HCT116 (cell line): Measurements from ENCODE around the gene DDA1. TPM values are rescaled to one million over a fixed set of nuclear protein-coding genes. Genes with fewer than 3 reads are reported as not detected.

Experiments
- ATAC-seq: fragments of 200-7000 bp; cut with Tn5 transposase; 2 replicates; pipeline ENCODE4 v1.9.1; 2020; ENCODE audit warnings: mild to moderate bottlenecking, moderate library complexity
- Bru-seq: library from RNA; stranded (reverse); fragments of 400-500 nt; gene quantifications from one replicate; lab custom pipeline; 2021; lab: Mats Ljungman, UMichigan
- BruChase-seq, 2 experiments: library from RNA; stranded (reverse); fragments of 400-500 nt; gene quantifications; one replicate each; lab custom pipeline; 2021; lab: Mats Ljungman, UMichigan
- BruUV-seq: library from RNA; stranded (reverse); fragments of 400-500 nt; replicated peaks from 2 replicates; lab custom pipeline; 2021; lab: Mats Ljungman, UMichigan
- CTCF ChIA-PET: fragments of 300-600 bp; sonication (Branson Sonifier 250); formaldehyde crosslinking; loops from one replicate; lab custom pipeline; 2021; ENCODE audit warnings: antibody characterized with exemption; lab: Charles Lee
- POLR2A ChIA-PET: fragments of 300-600, 350-600 bp; sonication (Branson Sonifier 250); formaldehyde crosslinking; loops from one replicate; lab custom pipeline; 2021; ENCODE audit warnings: antibody characterized with exemption; lab: Charles Lee
- RAD21 ChIA-PET, 2 experiments: fragments of 300-600 bp; sonication (Branson Sonifier 250); formaldehyde crosslinking; loops; one replicate each; lab custom pipeline; 2023; ENCODE audit warnings: low total read pairs in 2 of 2; ENCODE audit not compliant: uncharacterized antibody in 2 of 2, unreplicated experiment in 2 of 2, low non-redundant PET in 1 of 2; lab: Charles Lee
- DNase-seq: peaks from one replicate; pipeline ENCODE4 v3.0.0-alpha.2; 2010; ENCODE audit warnings: low read depth, low spot score
- H2AFZ ChIP-seq: fragments of 200-600 bp; shearing (Covaris generic), sonication (generic); 2 replicates; pipeline ENCODE4 v1.6.1; 2017; ENCODE audit warnings: low read depth, mixed run types, mixed read lengths, antibody characterized with exemption, low read length; ENCODE audit not compliant: poor library complexity, severe bottlenecking
- H3K27ac ChIP-seq: 2 replicates; pipeline ENCODE4 v1.5.1; 2012; ENCODE audit warnings: low read depth, low read length
- H3K27me3 ChIP-seq: fragments of 200-600 bp; sonication (generic); 2 replicates; pipeline ENCODE4 v1.6.1; 2016; ENCODE audit warnings: mixed run types, low read length, mixed read lengths; ENCODE audit not compliant: insufficient read depth
- H3K36me3 ChIP-seq, 2 experiments: fragments of 200-500 bp in 1 of 2; fragments of 200-600 bp in 1 of 2; sonication (Bioruptor generic) in 1 of 2; sonication (generic) in 1 of 2; 2 replicates each; pipeline versions ENCODE4 v1.5.1 to v1.6.1; 2014 to 2016; ENCODE audit warnings: low read length in 2 of 2, inconsistent platforms in 1 of 2, mixed read lengths in 1 of 2, mixed run types in 1 of 2; ENCODE audit not compliant: insufficient read depth in 2 of 2, control insufficient read depth in 1 of 2
- H3K4me1 ChIP-seq, 2 experiments: fragments of 200-600 bp in 1 of 2; sonication (generic) in 1 of 2; 2 replicates each; pipeline versions ENCODE4 v1.5.1 to v1.6.1; 2012 to 2017; ENCODE audit warnings: low read length in 2 of 2, inconsistent platforms in 1 of 2, mild to moderate bottlenecking in 1 of 2, mixed read lengths in 1 of 2, mixed run types in 1 of 2, moderate library complexity in 1 of 2; ENCODE audit not compliant: insufficient read depth in 2 of 2, control insufficient read depth in 1 of 2
- H3K4me2 ChIP-seq: fragments of 200-600 bp; sonication (generic); 2 replicates; pipeline ENCODE4 v1.6.1; 2017; ENCODE audit warnings: mixed run types, low read length, mixed read lengths
- H3K4me3 ChIP-seq, 2 experiments: fragments of 200-600 bp in 1 of 2; sonication (generic) in 1 of 2; replicated peaks in 1 of 2; 2 replicates each; pipeline ENCODE4 v1.5.1; 2011 to 2016; ENCODE audit warnings: low read length in 2 of 2, control low read depth in 1 of 2, low read depth in 1 of 2, mild to moderate bottlenecking in 1 of 2, mixed read lengths in 1 of 2, mixed run types in 1 of 2
- H3K79me2 ChIP-seq: fragments of 200-600 bp; sonication (generic); 2 replicates; pipeline ENCODE4 v1.6.1; 2017; ENCODE audit warnings: mild to moderate bottlenecking, mixed run types, low read length, moderate library complexity, mixed read lengths; ENCODE audit not compliant: insufficient read depth
- H3K9ac ChIP-seq: fragments of 200-600 bp; sonication (generic); 2 replicates; pipeline ENCODE4 v1.6.1; 2016; ENCODE audit warnings: low read length, mixed read lengths
- H3K9me2 ChIP-seq: fragments of 200-600 bp; sonication (generic), shearing (Covaris generic); 2 replicates; pipeline ENCODE4 v1.6.1; 2017; ENCODE audit warnings: mixed run types, mild to moderate bottlenecking, moderate library complexity; ENCODE audit not compliant: insufficient read depth
- H3K9me3 ChIP-seq, 2 experiments: fragments of 200-500 bp in 1 of 2; fragments of 200-600 bp in 1 of 2; sonication (Bioruptor generic) in 1 of 2; sonication (generic) in 1 of 2; 2 replicates each; pipeline ENCODE4 v1.6.1; 2014 to 2017; ENCODE audit warnings: low read length in 2 of 2, mixed read lengths in 2 of 2, inconsistent platforms in 1 of 2, low read depth in 1 of 2, mild to moderate bottlenecking in 1 of 2, mixed run types in 1 of 2, moderate library complexity in 1 of 2; ENCODE audit not compliant: control insufficient read depth in 1 of 2, insufficient read depth in 1 of 2
- H4K20me1 ChIP-seq: fragments of 200-600 bp; sonication (generic), shearing (Covaris generic); 2 replicates; pipeline ENCODE4 v1.6.1; 2017; ENCODE audit warnings: mixed run types, mild to moderate bottlenecking, moderate library complexity; ENCODE audit not compliant: insufficient read depth
- ATF3 ChIP-seq: IDR thresholded peaks from 2 replicates; pipeline ENCODE4 v1.6.1; 2012
- EGR1 ChIP-seq: IDR thresholded peaks from 2 replicates; pipeline ENCODE4 v1.6.1; 2012; ENCODE audit warnings: low read depth
- EZH2 ChIP-seq: fragments of 200-600 bp; sonication (generic); IDR thresholded peaks from 2 replicates; pipeline ENCODE4 v1.6.1; 2017; ENCODE audit warnings: antibody characterized with exemption, mixed run types
- EZH2phosphoT487 ChIP-seq: fragments of 200-600 bp; IDR thresholded peaks from 2 replicates; pipeline ENCODE4 v1.6.1; 2018; ENCODE audit warnings: antibody characterized with exemption, borderline replicate concordance
- FOSL1 ChIP-seq: IDR thresholded peaks from 2 replicates; pipeline ENCODE4 v1.6.1; 2012; ENCODE audit warnings: low read depth
- JUND ChIP-seq: IDR thresholded peaks from 2 replicates; pipeline ENCODE4 v1.6.1; 2012
- MAX ChIP-seq: IDR thresholded peaks from 2 replicates; pipeline ENCODE4 v1.6.1; 2012
- POLR2A ChIP-seq: IDR thresholded peaks from 2 replicates; pipeline ENCODE4 v1.7.0; 2011; ENCODE audit warnings: borderline replicate concordance; ENCODE audit not compliant: insufficient read depth, insufficient read length; ENCODE audit errors: extremely low read depth
- RAD21 ChIP-seq: IDR thresholded peaks from 2 replicates; pipeline ENCODE4 v1.6.1; 2012; ENCODE audit warnings: low read depth, mild to moderate bottlenecking
- REST ChIP-seq: IDR thresholded peaks from 2 replicates; pipeline ENCODE4 v1.6.1; 2012; ENCODE audit warnings: low read depth
- SP1 ChIP-seq: IDR thresholded peaks from 2 replicates; pipeline ENCODE4 v1.6.1; 2012; ENCODE audit warnings: low read depth
- SRF ChIP-seq: IDR thresholded peaks from 2 replicates; pipeline ENCODE4 v1.6.1; 2012; ENCODE audit warnings: low read depth
- YY1 ChIP-seq: IDR thresholded peaks from 2 replicates; pipeline ENCODE4 v1.6.1; 2011; ENCODE audit warnings: low read length, low read depth, moderate library complexity, mild to moderate bottlenecking; ENCODE audit not compliant: insufficient replicate concordance; ENCODE audit errors: extremely low read depth
- ZBTB33 ChIP-seq: IDR thresholded peaks from 2 replicates; pipeline ENCODE4 v1.6.1; 2011; ENCODE audit warnings: mild to moderate bottlenecking, low read length, moderate library complexity; ENCODE audit not compliant: insufficient replicate concordance; ENCODE audit errors: extremely low read depth
- ZNF274 ChIP-seq: fragments of 200-500 bp; sonication (Bioruptor generic); IDR thresholded peaks from 2 replicates; pipeline ENCODE4 v1.6.1; 2014; ENCODE audit warnings: mild to moderate bottlenecking, low read depth, low read length, inconsistent platforms
- intact Hi-C: fragments of 100-400 bp; cut with micrococcal nuclease; formaldehyde crosslinking; loops from 2 replicates; pipeline ENCODE4 v1.10.0; 2022
- long read RNA-seq: library from polyadenylated mRNA; unstranded; transcript quantifications from one replicate; pipeline ENCODE4 v2.0.0, GENCODE V29; 2021; ENCODE audit not compliant: unreplicated experiment
- polyA plus RNA-seq: library from polyadenylated mRNA; unstranded; fragments of >200 nt; gene quantifications from 2 replicates; pipeline ENCODE4 v1.2.1, GENCODE V29; 2012; ENCODE audit warnings: missing spikeins
- total RNA-seq: library from RNA; stranded (reverse); gene quantifications from one replicate; pipeline ENCODE4 v1.2.1, GENCODE V29; 2021; ENCODE audit not compliant: unreplicated experiment

DDA1 gene
- total RNA-seq (68.6 TPM), Bru-seq, nascent RNA (percentile 74 among the genes with signal in this experiment), BruChase-seq, experiment 1, labeled RNA remaining after a 6-hour chase (percentile 94 among the genes with signal in this experiment), BruChase-seq, experiment 2, labeled RNA remaining after a 2-hour chase (percentile 91 among the genes with signal in this experiment)
- 65.0 and 72.6 TPM in 2 replicates for polyA plus RNA-seq
- long read RNA-seq, full-length matches to known transcripts: 20 of 60 reads
- long read RNA-seq, partial matches to known transcripts: 0 of 60 reads
- long read RNA-seq, other reads (novel, unspliced or antisense): 40 of 60 reads

- Histone ChIP-seq H3K79me2 (peaks cover 59% of the 10 kb centered on the region), H3K9me2 (no peaks in the 10 kb centered on the region), H3K4me3 (peak within 1 kb of the TSS; percentile 80 to 98), H3K36me3 (peaks cover 0 to 7% of the 10 kb centered on the region in 2 experiments; a peak in 3 of 4 replicates), H3K27me3 (no peaks in the 10 kb centered on the region), H2AFZ (no peak within 1 kb of the TSS), H3K9ac (peak within 1 kb of the TSS; percentile 81), H3K4me2 (peak within 1 kb of the TSS; percentile 99), H3K9me3 (no peaks in the 10 kb centered on the region), H3K4me1 (peaks cover 47 to 64% of the 10 kb centered on the region in 2 experiments), H3K27ac (peak within 1 kb of the TSS; percentile 79), H4K20me1 (no peaks in the 10 kb centered on the region)
- BruUV-seq: TSS peak; percentile 59
- RAD21 ChIA-PET: interaction anchor here (0.8 to 1.6 kb wide), 6 partner anchors 23 to 94 kb away, joined by 3 to 5 read pairs (median 4); partner anchors contain the start of genes ANO8 (in 1 of the 2) and USE1 (in 1 of the 2)
- POLR2A ChIA-PET: interaction anchor here (0.6 to 3.2 kb wide), 13 partner anchors 8 to 457 kb away, joined by 4 to 39 read pairs (median 5); partner anchors contain the start of genes ANO8, BABAM1, MVB12A and USE1
- DNase-seq (peak; percentile 100), ATAC-seq (peak; percentile 75)
- intact Hi-C loops: loop anchor here (2.0 kb wide), 1 partner anchor 17 kb away; no protein-coding TSS in a partner anchor
- CTCF ChIA-PET: interaction anchor here (0.7 to 1.8 kb wide), 12 partner anchors 9 to 530 kb away, joined by 3 to 8 read pairs (median 4); partner anchors contain the start of genes ANO8, BABAM1 and USE1
- TF ChIP-seq YY1: no peak
- TF ChIP-seq ATF3: no peak
- TF ChIP-seq SRF: no peak
- TF ChIP-seq JUND: no peak
- TF ChIP-seq EZH2: no peak
- no peak for TF ChIP-seq EZH2phosphoT487
- TF ChIP-seq MAX: no peak
- peak; percentile 71 for TF ChIP-seq EGR1
- no peak for TF ChIP-seq RAD21
- no peak for TF ChIP-seq ZNF274
- no peak for TF ChIP-seq ZBTB33
- TF ChIP-seq POLR2A: peak; percentile 49
- no peak for TF ChIP-seq FOSL1
- peak; percentile 99 for TF ChIP-seq SP1
- no peak for TF ChIP-seq REST
These were observed at the start of gene DDA1 for GRCh38 chr19:17309198-17309964. Gene DDA1, plus strand, starts transcription at chr19:17309563. Its CDS starts 92 bp downstream, at chr19:17309655.
